GM13976 (cell line): ENCODE data around the gene PWWP2B.

ENCODE experiments used
- DNase-seq: peaks from one replicate; pipeline ENCODE4 v3.0.0; 2012; ENCODE audit warnings: low spot score
- in situ Hi-C: fragments of 300-500 bp; cut with MboI; formaldehyde crosslinking; loops from one replicate; pipeline ENCODE4 v1.12.0; 2022; ENCODE audit warnings: low sequenced_read_pairs, mixed read lengths, inconsistent platforms; ENCODE audit not compliant: unreplicated experiment
- TF ChIP-seq, protein P1 (sequence below): IDR thresholded peaks from 2 replicates; pipeline ENCODE4 v1.5.1; 2012; ENCODE audit warnings: borderline replicate concordance, mild to moderate bottlenecking; ENCODE audit not compliant: insufficient read depth; ENCODE audit errors: extremely low read depth, missing control alignments, control extremely low read depth

The PWWP2B gene

DNA sequence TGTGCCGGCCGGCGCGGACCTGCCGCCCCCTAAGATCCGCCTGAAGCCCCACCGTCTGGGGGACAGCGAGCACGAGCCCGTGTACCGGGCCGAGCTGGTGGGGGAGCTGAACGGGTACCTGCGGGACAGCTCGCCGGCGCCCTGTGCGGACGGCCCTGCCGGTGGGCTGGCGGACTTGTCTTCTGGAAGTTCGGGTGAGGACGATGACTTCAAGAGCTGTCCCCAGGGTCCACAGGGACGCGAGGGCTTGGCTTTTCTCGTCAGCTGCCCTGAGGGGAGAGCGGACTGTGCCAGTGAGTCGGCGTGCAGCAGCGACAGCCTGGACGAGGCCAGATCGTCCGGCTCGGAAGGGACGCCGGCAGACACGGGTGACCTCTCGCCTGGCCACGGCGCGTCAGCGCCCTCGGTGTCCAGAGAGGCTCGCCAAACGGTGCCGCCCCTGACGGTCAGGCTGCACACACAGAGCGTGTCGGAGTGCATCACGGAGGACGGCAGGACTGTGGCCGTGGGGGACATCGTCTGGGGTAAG, 8.5 kb downstream of the PWWP2B start:
- in situ Hi-C loops: no loop called here
- no peak for DNase-seq
- TF ChIP-seq, protein P1, sequence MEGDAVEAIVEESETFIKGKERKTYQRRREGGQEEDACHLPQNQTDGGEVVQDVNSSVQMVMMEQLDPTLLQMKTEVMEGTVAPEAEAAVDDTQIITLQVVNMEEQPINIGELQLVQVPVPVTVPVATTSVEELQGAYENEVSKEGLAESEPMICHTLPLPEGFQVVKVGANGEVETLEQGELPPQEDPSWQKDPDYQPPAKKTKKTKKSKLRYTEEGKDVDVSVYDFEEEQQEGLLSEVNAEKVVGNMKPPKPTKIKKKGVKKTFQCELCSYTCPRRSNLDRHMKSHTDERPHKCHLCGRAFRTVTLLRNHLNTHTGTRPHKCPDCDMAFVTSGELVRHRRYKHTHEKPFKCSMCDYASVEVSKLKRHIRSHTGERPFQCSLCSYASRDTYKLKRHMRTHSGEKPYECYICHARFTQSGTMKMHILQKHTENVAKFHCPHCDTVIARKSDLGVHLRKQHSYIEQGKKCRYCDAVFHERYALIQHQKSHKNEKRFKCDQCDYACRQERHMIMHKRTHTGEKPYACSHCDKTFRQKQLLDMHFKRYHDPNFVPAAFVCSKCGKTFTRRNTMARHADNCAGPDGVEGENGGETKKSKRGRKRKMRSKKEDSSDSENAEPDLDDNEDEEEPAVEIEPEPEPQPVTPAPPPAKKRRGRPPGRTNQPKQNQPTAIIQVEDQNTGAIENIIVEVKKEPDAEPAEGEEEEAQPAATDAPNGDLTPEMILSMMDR: no peak

DNA sequence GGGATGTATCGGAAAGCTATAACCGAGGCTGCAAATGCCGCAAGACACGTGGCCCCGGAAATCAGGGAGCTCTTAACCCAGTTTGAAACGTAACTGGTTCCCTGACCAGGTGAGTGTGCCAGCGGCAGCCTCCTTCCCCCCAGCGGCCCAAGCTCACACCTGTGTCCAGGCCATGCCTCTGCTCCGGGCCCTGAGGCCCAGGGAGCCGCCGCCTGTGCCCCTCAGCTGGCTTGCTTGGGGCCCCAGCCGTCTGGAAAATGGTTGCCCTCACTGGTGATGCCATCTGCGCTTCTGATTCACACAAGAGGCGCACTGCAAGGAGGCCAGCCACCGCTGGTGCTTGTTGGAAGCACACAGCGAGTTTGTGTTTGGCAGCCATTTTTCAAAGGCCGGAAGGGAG, 9.2 kb downstream of the PWWP2B start:
- in situ Hi-C loops: no loop called here
- DNase-seq: no peak
- TF ChIP-seq, protein P1: no peak

GRCh38 chr10:132406750-132407149, 9.8 kb downstream of the PWWP2B start:
- in situ Hi-C loops: no loop called here
- TF ChIP-seq, protein P1: no peak
- DNase-seq: no peak

DNA sequence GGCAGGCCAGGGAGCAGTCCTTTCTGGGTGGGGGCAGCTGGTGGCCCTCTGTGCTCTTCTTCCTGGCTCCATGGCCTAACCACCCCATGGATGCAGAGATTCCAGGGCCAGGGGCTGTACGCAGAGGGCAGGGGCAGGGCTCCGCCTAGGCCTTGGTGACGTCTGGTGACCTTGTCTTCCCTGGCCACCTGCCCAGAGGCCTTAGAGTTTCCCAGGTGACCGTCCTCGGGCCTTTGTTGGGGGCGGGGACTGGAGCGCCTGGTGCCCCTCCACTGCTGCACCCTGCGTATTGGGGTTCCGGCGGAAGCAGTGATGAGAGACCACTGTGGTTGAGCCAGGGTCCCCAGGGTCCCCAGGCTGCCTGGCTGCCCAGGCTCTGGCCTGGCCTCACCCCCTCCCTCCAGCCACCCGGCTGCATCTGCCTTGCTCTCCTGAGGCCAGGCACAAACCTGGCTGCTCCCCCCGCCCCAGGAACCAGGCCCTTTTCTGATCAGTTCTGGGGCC, 10.3 kb downstream of the PWWP2B start:
- in situ Hi-C loops: no loop called here
- no peak for DNase-seq
- TF ChIP-seq, protein P1: no peak

DNA sequence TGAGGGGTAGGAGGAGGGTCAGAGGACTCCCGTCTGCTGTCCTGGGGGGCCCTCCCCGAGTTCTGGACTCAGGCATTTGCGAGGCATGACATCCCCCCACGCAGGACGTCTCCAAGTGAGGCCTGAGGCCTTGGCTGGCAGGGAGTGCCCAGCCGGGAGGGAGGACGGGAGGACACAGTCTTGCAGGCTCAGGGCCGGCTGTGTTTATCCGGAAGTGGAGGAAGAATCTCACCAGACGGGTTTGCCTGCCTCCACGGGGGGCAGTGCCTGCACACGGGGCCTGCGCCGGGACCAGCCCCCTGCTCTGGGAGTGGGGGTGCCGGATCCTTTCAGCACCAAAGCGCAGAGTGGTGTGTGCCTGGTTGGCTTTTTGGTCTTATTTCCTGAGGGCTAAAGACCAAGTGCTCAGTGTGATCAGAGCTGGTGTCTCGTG, 10.9 kb downstream of the PWWP2B start:
- DNase-seq: no peak
- TF ChIP-seq, protein P1: no peak
- in situ Hi-C loops: no loop called here

- TF ChIP-seq, protein P1: no peak
- in situ Hi-C loops: no loop called here
- DNase-seq: no peak
Observed at GRCh38 chr10:132408367-132408781, 11.4 kb downstream of the PWWP2B start.
